ENCODE measurements around the gene MBD6. TPM values are rescaled to one million over a fixed set of nuclear protein-coding genes. Genes with fewer than 3 reads are reported as not detected.
"Not testable (repeated sequence)": the region's sequence is repeated elsewhere in the genome, so short reads cannot be mapped to it uniquely, and the experiment has no call there.

The MBD6 gene
- total RNA-seq, 1 donor from 2014 or later = 58.5 TPM

- no peak for DNase-seq (ENCODE audit: low read depth)
- H3K4me2 ChIP-seq (ENCODE audit: low read length) = no peak overlapping the region
- no peak overlapping the region for H2AFZ ChIP-seq (ENCODE audit: low read depth, low read length)
- no peak overlapping the region for H3K4me3 ChIP-seq (ENCODE audit: insufficient read depth, low read depth, low read length)
- peaks cover 17% of the 10 kb centered on the region for H3K79me2 ChIP-seq (ENCODE audit: insufficient read depth, low read length)
- no peaks in the 10 kb centered on the region for H3K27me3 Mint-ChIP-seq (ENCODE audit: low read depth, unreplicated experiment)
- H3K9me3 Mint-ChIP-seq (ENCODE audit: unreplicated experiment) = no peaks in the 10 kb centered on the region
- H3K27ac Mint-ChIP-seq (ENCODE audit: unreplicated experiment) = no peak overlapping the region
- FAIRE-seq = no peak
- H3K36me3 ChIP-seq (ENCODE audit: insufficient read depth, low read length) = peaks cover 61% of the 10 kb centered on the region
- H3K27ac ChIP-seq (ENCODE audit: low read depth, low read length) = no peak overlapping the region
- peaks cover 45% of the 10 kb centered on the region for H3K36me3 Mint-ChIP-seq (ENCODE audit: low read depth, unreplicated experiment)
- H3K9me3 ChIP-seq (ENCODE audit: insufficient read depth, low read depth, low read length) = no peaks in the 10 kb centered on the region
- TF ChIP-seq EZH2 (IDR thresholded peaks at IDR 0.05; ENCODE audit: insufficient read depth, low read length) (no peak), CTCF (IDR thresholded peaks at IDR 0.05; ENCODE audit: insufficient read depth, low read depth, low read length) (no peak)
- peaks cover 63% of the 10 kb centered on the region for H4K20me1 ChIP-seq (ENCODE audit: insufficient read depth, low read length)
- no peak overlapping the region for H3K4me3 Mint-ChIP-seq (ENCODE audit: unreplicated experiment)
- H3K4me1 ChIP-seq (ENCODE audit: insufficient read depth, low read length) = peaks cover 13% of the 10 kb centered on the region
- H3K27me3 ChIP-seq (ENCODE audit: insufficient read depth, low read length) = no peaks in the 10 kb centered on the region
- peaks cover 23% of the 10 kb centered on the region for H3K4me1 Mint-ChIP-seq (ENCODE audit: low read depth, unreplicated experiment)
- H3K9ac ChIP-seq (ENCODE audit: low read length) = no peak overlapping the region
Observed at GRCh38 chr12:57513266-57513665, 9.4 kb upstream of the MBD6 start.

GRCh38 chr12:57513677-57514076 is 8.9 kb upstream of the MBD6 start:
- not testable (repeated sequence) for H3K27me3 Mint-ChIP-seq (ENCODE audit: low read depth, unreplicated experiment); FAIRE-seq; H2AFZ ChIP-seq (ENCODE audit: low read depth, low read length); H3K27ac Mint-ChIP-seq (ENCODE audit: unreplicated experiment); H3K9me3 ChIP-seq (ENCODE audit: insufficient read depth, low read depth, low read length); H3K9ac ChIP-seq (ENCODE audit: low read length); DNase-seq (ENCODE audit: low read depth); H3K4me3 ChIP-seq (ENCODE audit: insufficient read depth, low read depth, low read length); H3K27ac ChIP-seq (ENCODE audit: low read depth, low read length); H3K4me3 Mint-ChIP-seq (ENCODE audit: unreplicated experiment); H3K27me3 ChIP-seq (ENCODE audit: insufficient read depth, low read length); H3K4me2 ChIP-seq (ENCODE audit: low read length); H3K9me3 Mint-ChIP-seq (ENCODE audit: unreplicated experiment)
- peaks cover 17% of the 10 kb centered on the region for H3K4me1 ChIP-seq (ENCODE audit: insufficient read depth, low read length)
- peaks cover 67% of the 10 kb centered on the region for H4K20me1 ChIP-seq (ENCODE audit: insufficient read depth, low read length)
- Mint-ChIP-seq H3K36me3 (ENCODE audit: low read depth, unreplicated experiment) (peaks cover 48% of the 10 kb centered on the region), H3K4me1 (ENCODE audit: low read depth, unreplicated experiment) (peaks cover 26% of the 10 kb centered on the region)
- peaks cover 63% of the 10 kb centered on the region for H3K36me3 ChIP-seq (ENCODE audit: insufficient read depth, low read length)
- peaks cover 21% of the 10 kb centered on the region for H3K79me2 ChIP-seq (ENCODE audit: insufficient read depth, low read length)

GRCh38 chr12:57514246-57514645 is 8.4 kb upstream of the MBD6 start:
- not testable (repeated sequence) for H3K27ac ChIP-seq (ENCODE audit: low read depth, low read length); FAIRE-seq; H2AFZ ChIP-seq (ENCODE audit: low read depth, low read length); H3K4me3 ChIP-seq (ENCODE audit: insufficient read depth, low read depth, low read length); H3K4me2 ChIP-seq (ENCODE audit: low read length); H3K27me3 ChIP-seq (ENCODE audit: insufficient read depth, low read length); H3K9me3 Mint-ChIP-seq (ENCODE audit: unreplicated experiment); DNase-seq (ENCODE audit: low read depth); H3K27me3 Mint-ChIP-seq (ENCODE audit: low read depth, unreplicated experiment); H3K9me3 ChIP-seq (ENCODE audit: insufficient read depth, low read depth, low read length); H3K27ac Mint-ChIP-seq (ENCODE audit: unreplicated experiment); H3K4me3 Mint-ChIP-seq (ENCODE audit: unreplicated experiment); H3K9ac ChIP-seq (ENCODE audit: low read length)
- H3K36me3 Mint-ChIP-seq (ENCODE audit: low read depth, unreplicated experiment) = peaks cover 50% of the 10 kb centered on the region
- peaks cover 30% of the 10 kb centered on the region for H3K4me1 Mint-ChIP-seq (ENCODE audit: low read depth, unreplicated experiment)
- Histone ChIP-seq H3K4me1 (ENCODE audit: insufficient read depth, low read length) (peaks cover 22% of the 10 kb centered on the region), H3K79me2 (ENCODE audit: insufficient read depth, low read length) (peaks cover 27% of the 10 kb centered on the region), H4K20me1 (ENCODE audit: insufficient read depth, low read length) (peaks cover 73% of the 10 kb centered on the region), H3K36me3 (ENCODE audit: insufficient read depth, low read length) (peaks cover 60% of the 10 kb centered on the region)
